IMR-90 (cell line): ENCODE results near the gene YKT6. TPM values are rescaled to one million over a fixed set of nuclear protein-coding genes. Genes with fewer than 3 reads are reported as not detected.

Experiments used
- ATAC-seq: fragments of 200-7000 bp; cut with Tn5 transposase; 2 replicates; pipeline ENCODE4 v1.9.1; 2020; ENCODE audit warnings: low read depth, mild to moderate bottlenecking, moderate library complexity
- BruUV-seq: library from RNA; stranded (reverse); fragments of 400-500 nt; replicated peaks from 2 replicates; lab custom pipeline; 2021; lab: Mats Ljungman, UMichigan
- CTCF ChIA-PET: fragments of 300-600 bp; formaldehyde crosslinking; extraction: SDS; loops from one replicate; lab custom pipeline; 2021; ENCODE audit warnings: antibody characterized with exemption; lab: Yijun Ruan, JAX
- POLR2A ChIA-PET: fragments of 300-600 bp; sonication (Branson Sonifier 250); formaldehyde crosslinking; loops from one replicate; lab custom pipeline; 2022; ENCODE audit warnings: antibody characterized with exemption; ENCODE audit not compliant: unreplicated experiment; lab: Charles Lee
- DNase-seq: peaks from one replicate; pipeline ENCODE4 v3.0.0; 2013
- H2AFZ ChIP-seq: replicated peaks from 2 replicates; pipeline ENCODE3; 2013; ENCODE audit warnings: low read length, mild to moderate bottlenecking; ENCODE audit not compliant: poor library complexity
- H2AK5ac ChIP-seq: 2 replicates; pipeline ENCODE4 v1.6.1; 2013; ENCODE audit warnings: low read depth, low read length, inconsistent platforms
- H2AK9ac ChIP-seq: replicated peaks from 2 replicates; pipeline ENCODE3; 2013; ENCODE audit warnings: mild to moderate bottlenecking, low read depth, low read length, moderate library complexity; ENCODE audit not compliant: poor library complexity
- H2BK120ac ChIP-seq: 2 replicates; pipeline ENCODE4 v1.6.1; 2013; ENCODE audit warnings: low read depth, low read length, inconsistent platforms
- H2BK15ac ChIP-seq: 3 replicates; pipeline ENCODE4 v1.6.1; 2013; ENCODE audit warnings: low read depth, low read length, inconsistent platforms
- H2BK20ac ChIP-seq: 2 replicates; pipeline ENCODE4 v1.6.1; 2013; ENCODE audit warnings: low read depth, mild to moderate bottlenecking, inconsistent platforms, low read length, moderate library complexity
- H2BK5ac ChIP-seq: 2 replicates; pipeline ENCODE4 v1.6.1; 2013; ENCODE audit warnings: mild to moderate bottlenecking, low read depth, low read length, inconsistent platforms; ENCODE audit not compliant: poor library complexity, severe bottlenecking
- H3K14ac ChIP-seq: replicated peaks from 2 replicates; pipeline ENCODE4 v1.6.1; 2013; ENCODE audit warnings: low read depth, low read length, inconsistent platforms
- H3K18ac ChIP-seq: 2 replicates; pipeline ENCODE4 v1.6.1; 2013; ENCODE audit warnings: low read depth, low read length, control low read depth
- H3K23ac ChIP-seq: 2 replicates; pipeline ENCODE4 v1.6.1; 2013; ENCODE audit warnings: low read depth, low read length, inconsistent platforms
- H3K27ac ChIP-seq: 2 replicates; pipeline ENCODE4 v1.5.1; 2013; ENCODE audit warnings: mild to moderate bottlenecking, control low read depth, low read length; ENCODE audit not compliant: insufficient read depth
- H3K27me3 ChIP-seq: 2 replicates; pipeline ENCODE4 v1.6.1; 2013; ENCODE audit warnings: low read length; ENCODE audit not compliant: control insufficient read depth, insufficient read depth
- H3K36me3 ChIP-seq: 2 replicates; pipeline ENCODE4 v1.6.1; 2013; ENCODE audit warnings: low read length, mixed read lengths; ENCODE audit not compliant: control insufficient read depth, insufficient read depth
- H3K4ac ChIP-seq: 2 replicates; pipeline ENCODE4 v1.6.1; 2013; ENCODE audit warnings: low read depth, low read length, inconsistent platforms
- H3K4me1 ChIP-seq: 2 replicates; pipeline ENCODE4 v1.6.1; 2013; ENCODE audit warnings: low read length, mixed read lengths; ENCODE audit not compliant: control insufficient read depth, insufficient read depth
- H3K4me2 ChIP-seq: 2 replicates; pipeline ENCODE4 v1.6.1; 2013; ENCODE audit warnings: low read depth, mild to moderate bottlenecking, control low read depth, low read length, moderate library complexity
- H3K4me3 ChIP-seq: 2 replicates; pipeline ENCODE4 v1.5.1; 2013; ENCODE audit warnings: low read depth, mild to moderate bottlenecking, control low read depth, low read length, moderate library complexity; ENCODE audit not compliant: insufficient read depth
- H3K56ac ChIP-seq: 2 replicates; pipeline ENCODE4 v1.6.1; 2013; ENCODE audit warnings: low read length, inconsistent platforms; ENCODE audit not compliant: insufficient read depth; ENCODE audit errors: extremely low read depth
- H3K79me1 ChIP-seq, 2 experiments: 2 replicates each; pipeline ENCODE4 v1.6.1; 2013; ENCODE audit warnings: low read length in 2 of 2, inconsistent platforms in 1 of 2, low read depth in 1 of 2
- H3K9ac ChIP-seq: 2 replicates; pipeline ENCODE4 v1.6.1; 2013; ENCODE audit warnings: low read depth, low read length, control low read depth
- H3K9me1 ChIP-seq: 2 replicates; pipeline ENCODE4 v1.6.1; 2013; ENCODE audit warnings: low read length, inconsistent platforms; ENCODE audit not compliant: insufficient read depth
- H3K9me3 ChIP-seq: 2 replicates; pipeline ENCODE4 v1.6.1; 2013; ENCODE audit warnings: low read length; ENCODE audit not compliant: control insufficient read depth, insufficient read depth
- H4K20me1 ChIP-seq: 2 replicates; pipeline ENCODE4 v1.6.1; 2013; ENCODE audit warnings: low read length, inconsistent platforms; ENCODE audit not compliant: insufficient read depth
- H4K5ac ChIP-seq: 2 replicates; pipeline ENCODE4 v1.6.1; 2013; ENCODE audit warnings: mild to moderate bottlenecking, low read depth, low read length, control low read depth
- H4K8ac ChIP-seq, 2 experiments: 2 replicates each; pipeline ENCODE4 v1.6.1; 2013; ENCODE audit warnings: low read depth in 2 of 2, low read length in 2 of 2, control low read depth in 1 of 2, inconsistent platforms in 1 of 2
- H4K91ac ChIP-seq: 2 replicates; pipeline ENCODE4 v1.6.1; 2013; ENCODE audit warnings: low read depth, low read length, inconsistent platforms; ENCODE audit not compliant: insufficient read depth
- BHLHE40 ChIP-seq: fragments of 150-350 bp; IDR thresholded peaks from 2 replicates; pipeline ENCODE4 v1.6.1; 2016; ENCODE audit warnings: mild to moderate bottlenecking, low read depth, low read length
- WGBS, 2 experiments: methylation state at CpG; one replicate each; pipeline versions ENCODE4 v1.1.5 to v1.1.7; 2013; ENCODE audit warnings: missing lambda C conversion rate in 2 of 2; ENCODE audit not compliant: insufficient read length in 1 of 2; ENCODE audit errors: extremely low coverage in 2 of 2; 5-methylcytosine and 5-hydroxymethylcytosine counted together
- dilution Hi-C: fragments of 300-500 bp; cut with HindIII; formaldehyde crosslinking; loops from one replicate; pipeline ENCODE4 v1.14.3; 2018; ENCODE audit warnings: low sequenced_read_pairs; ENCODE audit not compliant: unreplicated experiment
- in situ Hi-C: fragments of 300-500 bp; cut with MboI; formaldehyde crosslinking; loops from 3 replicates; pipeline ENCODE4 v1.14.3; 2019; ENCODE audit warnings: low sequenced_read_pairs, inconsistent platforms, mixed read lengths
- intact Hi-C: fragments of 100-400 bp; cut with micrococcal nuclease; formaldehyde crosslinking; loops from 2 replicates; pipeline ENCODE4 v1.10.0; 2022
- polyA plus RNA-seq, 3 experiments: library from polyadenylated mRNA; depleted of rRNA; stranded (reverse); fragments of >200 nt; gene quantifications; 2 replicates each; pipeline ENCODE4 v1.2.3, GENCODE V29; 2012; ENCODE audit warnings: low replicate concordance in 1 of 3
- total RNA-seq: library from RNA; depleted of rRNA; stranded (reverse); fragments of >200 nt; gene quantifications from 2 replicates; pipeline ENCODE4 v1.2.3, GENCODE V29; 2012

YKT6 gene
- total and polyA plus RNA-seq, 2 of the 4 experiments (the other 2 are of a cell fraction), result 115 to 120 TPM

DNA sequence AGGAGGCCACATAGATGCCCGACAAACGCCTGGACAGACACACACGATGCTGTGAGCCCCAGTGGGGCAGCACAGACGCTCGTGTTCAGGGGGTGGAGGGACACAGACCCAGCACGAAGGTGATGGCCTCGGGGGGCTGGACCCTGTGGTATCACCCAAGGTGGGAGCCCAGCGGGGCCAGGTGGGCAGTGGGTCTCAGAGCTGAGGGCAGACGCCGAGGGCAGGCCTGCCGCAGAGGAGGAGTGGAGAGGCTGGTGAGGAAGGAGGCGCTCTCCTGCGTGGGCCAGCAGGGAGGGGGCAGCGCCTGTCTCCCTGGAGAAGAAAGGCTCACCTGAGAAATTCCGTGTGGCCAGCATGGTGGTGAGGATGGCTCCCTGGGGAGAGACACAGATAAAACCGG, 39.6 kb downstream of the YKT6 start:
- DNase-seq, result no peak
- Histone ChIP-seq H3K79me1 (no peaks in the 10 kb centered on the region), H2BK15ac (no peak overlapping the region), H3K27ac (no peak overlapping the region), H3K9me3 (no peaks in the 10 kb centered on the region), H2AK9ac (no peak overlapping the region), H3K14ac (no peak overlapping the region), H3K4me1 (no peaks in the 10 kb centered on the region), H4K20me1 (no peaks in the 10 kb centered on the region), H3K36me3 (no peaks in the 10 kb centered on the region), H3K9me1 (no peaks in the 10 kb centered on the region), H3K27me3 (peaks cover 14% of the 10 kb centered on the region), H3K9ac (no peak overlapping the region), H2BK120ac (no peak overlapping the region), H2AK5ac (no peak overlapping the region), H4K8ac (no peak overlapping the region), H3K18ac (no peak overlapping the region), H4K91ac (no peak overlapping the region), H3K4me3 (no peak overlapping the region), H2BK5ac (no peak overlapping the region), H2BK20ac (no peak overlapping the region), H4K5ac (no peak overlapping the region), H3K23ac (no peak overlapping the region), H3K4ac (no peak overlapping the region), H3K56ac (no peak overlapping the region), H3K4me2 (no peak overlapping the region), H2AFZ (no peak overlapping the region)
- CTCF ChIA-PET, result interaction anchor here (0.7 to 1.4 kb wide), 6 partner anchors 14 to 325 kb away, joined by 3 to 4 read pairs (median 3); no protein-coding TSS in a partner anchor
- no peak for ATAC-seq
- dilution Hi-C loops, result no loop called here
- POLR2A ChIA-PET, result no interaction called here
- no TSS peak for BruUV-seq
- TF ChIP-seq BHLHE40, result no peak
- 58% methylated on average over 9 of the region's 16 CpGs; no CpG with 5 or more reads in 1 of the 2 experiments for WGBS, 2 experiments
- in situ Hi-C loops, result loop anchor here (5.0 to 10.0 kb wide), 2 partner anchors 237 to 324 kb away; no protein-coding TSS in a partner anchor
- intact Hi-C loops, result loop anchor here (2.0 kb wide), 1 partner anchor 316 kb away; no protein-coding TSS in a partner anchor
